Astrocyte (in vitro differentiated cells and primary cell): Measurements from ENCODE around the gene PAX3.

Experiments
- EZH2 ChIP-seq: IDR thresholded peaks from 2 replicates; pipeline ENCODE4 v1.6.1; 2012; ENCODE audit warnings: mild to moderate bottlenecking, low read length, inconsistent platforms; ENCODE audit not compliant: insufficient read depth
- TF ChIP-seq, protein P1 (sequence below): IDR thresholded peaks from 2 replicates; pipeline ENCODE4 v1.5.1; 2011; ENCODE audit warnings: low read depth, mild to moderate bottlenecking, inconsistent platforms, low read length, moderate library complexity; ENCODE audit not compliant: insufficient read depth

DNA sequence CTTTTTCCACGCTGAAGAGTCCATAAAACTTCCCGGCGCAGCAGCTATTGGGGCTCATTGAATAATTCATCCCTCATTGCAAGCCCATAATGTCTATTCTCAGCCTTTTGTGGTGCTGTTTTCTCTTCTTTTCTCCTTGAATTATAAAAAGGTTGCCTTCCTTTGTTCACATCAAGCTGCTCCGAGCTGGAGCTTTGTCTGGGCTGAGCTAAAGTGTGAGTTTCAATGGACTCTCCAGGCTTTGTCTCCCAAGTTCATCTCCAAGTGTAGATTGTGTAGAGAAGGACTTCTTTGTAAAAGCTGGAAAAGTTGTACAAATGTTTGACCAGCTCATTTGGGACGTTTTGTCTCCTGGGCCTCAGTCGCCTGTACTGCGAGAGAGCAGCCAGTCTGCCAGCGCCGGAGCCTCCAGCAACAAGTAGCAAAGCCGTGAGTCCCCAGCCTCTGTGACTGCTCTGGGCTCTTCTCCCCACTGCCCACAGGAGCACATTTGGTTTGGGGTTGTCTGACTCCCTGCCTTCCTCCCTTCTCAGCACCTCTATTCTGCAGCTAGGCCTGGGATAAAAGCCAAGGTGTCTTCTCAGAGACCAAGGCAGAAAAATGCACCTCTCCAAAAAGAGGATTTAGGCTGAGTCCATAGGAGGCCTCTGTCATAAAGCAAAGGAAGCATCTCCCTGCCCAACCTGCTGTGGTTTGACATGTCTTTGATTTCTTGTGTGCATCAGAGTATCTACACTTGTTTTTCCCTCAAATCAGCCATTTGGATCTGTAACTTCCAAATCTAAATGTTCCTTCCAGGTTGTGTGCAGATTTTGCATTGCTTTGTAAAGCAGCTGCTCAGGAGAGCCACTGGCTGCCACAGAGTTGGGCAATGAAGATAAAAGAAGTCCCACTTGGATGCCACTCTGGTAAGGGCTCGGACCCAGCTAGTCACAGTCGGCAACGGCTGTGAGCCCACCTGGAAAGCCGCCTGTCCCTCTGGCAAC is 6.4 kb downstream of the PAX3 start:
- TF ChIP-seq, protein P1, sequence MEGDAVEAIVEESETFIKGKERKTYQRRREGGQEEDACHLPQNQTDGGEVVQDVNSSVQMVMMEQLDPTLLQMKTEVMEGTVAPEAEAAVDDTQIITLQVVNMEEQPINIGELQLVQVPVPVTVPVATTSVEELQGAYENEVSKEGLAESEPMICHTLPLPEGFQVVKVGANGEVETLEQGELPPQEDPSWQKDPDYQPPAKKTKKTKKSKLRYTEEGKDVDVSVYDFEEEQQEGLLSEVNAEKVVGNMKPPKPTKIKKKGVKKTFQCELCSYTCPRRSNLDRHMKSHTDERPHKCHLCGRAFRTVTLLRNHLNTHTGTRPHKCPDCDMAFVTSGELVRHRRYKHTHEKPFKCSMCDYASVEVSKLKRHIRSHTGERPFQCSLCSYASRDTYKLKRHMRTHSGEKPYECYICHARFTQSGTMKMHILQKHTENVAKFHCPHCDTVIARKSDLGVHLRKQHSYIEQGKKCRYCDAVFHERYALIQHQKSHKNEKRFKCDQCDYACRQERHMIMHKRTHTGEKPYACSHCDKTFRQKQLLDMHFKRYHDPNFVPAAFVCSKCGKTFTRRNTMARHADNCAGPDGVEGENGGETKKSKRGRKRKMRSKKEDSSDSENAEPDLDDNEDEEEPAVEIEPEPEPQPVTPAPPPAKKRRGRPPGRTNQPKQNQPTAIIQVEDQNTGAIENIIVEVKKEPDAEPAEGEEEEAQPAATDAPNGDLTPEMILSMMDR: no peak
- TF ChIP-seq EZH2: no peak
